Uterus (tissue), 4 donors: ENCODE measurements around the gene FAR2. TPM values are rescaled to one million over a fixed set of nuclear protein-coding genes. Genes with fewer than 3 reads are reported as not detected.
"Not testable (repeated sequence)": the region's sequence is repeated elsewhere in the genome, so short reads cannot be mapped to it uniquely, and the experiment has no call there.

Experiments
- DNase-seq, 2 donors: peaks; one replicate each; pipeline ENCODE4 v3.0.0-alpha.2; 2019 to 2020
- H3K27ac ChIP-seq, 2 donors: fragments of 200-600 bp; sonication (generic); 1 replicate in 1 of 2; 2 replicates in 1 of 2; pipeline ENCODE4 v1.5.1; 2016 to 2018
- H3K27me3 ChIP-seq, 2 donors: fragments of 200-600 bp; sonication (generic); one replicate each; pipeline ENCODE4 v1.5.1; 2018 to 2019; ENCODE audit warnings: control low read depth in 1 of 2
- H3K36me3 ChIP-seq, 2 donors: fragments of 200-600 bp; sonication (generic); one replicate each; pipeline ENCODE4 v1.5.1; 2019; ENCODE audit warnings: control low read depth in 1 of 2
- H3K4me1 ChIP-seq, 2 donors: fragments of 200-600 bp; sonication (generic); one replicate each; pipeline ENCODE4 v1.5.1; 2018 to 2019; ENCODE audit warnings: control low read depth in 1 of 2
- H3K4me3 ChIP-seq, 2 donors: fragments of 200-600 bp; sonication (generic); 1 replicate in 1 of 2; 2 replicates in 1 of 2; pipeline ENCODE4 v1.5.1; 2018 to 2019; ENCODE audit warnings: mild to moderate bottlenecking in 1 of 2
- H3K9me3 ChIP-seq, 2 donors: fragments of 200-600 bp; sonication (generic); one replicate each; pipeline ENCODE4 v1.5.1; 2019; ENCODE audit warnings: control low read depth in 1 of 2
- CTCF ChIP-seq, 4 experiments: fragments of 200-600 bp in 2 of 4; fragments of 450-650 bp in 2 of 4; sonication (generic) in 2 of 4; IDR thresholded peaks; one replicate each; pipeline ENCODE4 v1.5.1; 2016 to 2019; ENCODE audit warnings: antibody characterized with exemption in 4 of 4, mild to moderate bottlenecking in 2 of 4, moderate library complexity in 1 of 4
- POLR2A ChIP-seq, 2 donors: fragments of 450-650 bp; IDR thresholded peaks; one replicate each; pipeline ENCODE4 v1.6.1; 2016; ENCODE audit warnings: antibody characterized with exemption in 2 of 2, mild to moderate bottlenecking in 1 of 2, moderate library complexity in 1 of 2
- intact Hi-C: fragments of 100-400 bp; cut with DNase I; formaldehyde crosslinking; loops from one replicate; pipeline ENCODE4 v1.15.1; 2023; ENCODE audit warnings: low total_unique reads
- total RNA-seq, 4 donors: library from RNA; depleted of rRNA in 3 of 4; stranded (reverse); fragments of >200 nt in 3 of 4; gene quantifications; one replicate each; pipeline versions ENCODE4 v1.1.0 to v1.2.4, GENCODE V29; 2014 to 2023
- donor health status: DM: yes; HTN: yes; CAD: no.

FAR2 gene
- total RNA-seq, 4 donors from 2014 or later: 4.7 to 14.4 (median 9.5) TPM

- no peak for DNase-seq
- intact Hi-C loops: no loop called here
- no peak overlapping the region for H3K4me3 ChIP-seq
- no peak overlapping the region for H3K27ac ChIP-seq
- H3K27me3 ChIP-seq: no peaks in the 10 kb centered on the region
- H3K9me3 ChIP-seq: no peaks in the 10 kb centered on the region
- TF ChIP-seq POLR2A (IDR thresholded peaks at IDR 0.05) (no peak), CTCF (IDR thresholded peaks at IDR 0.05) (no peak)
- H3K4me1 ChIP-seq: no peaks in the 10 kb centered on the region
- no peaks in the 10 kb centered on the region for H3K36me3 ChIP-seq
Observed at GRCh38 chr12:29171421-29172258, 22.6 kb downstream of the FAR2 start.

GRCh38 chr12:29176941-29177340 is 27.9 kb downstream of the FAR2 start:
- H3K27ac ChIP-seq: no peak overlapping the region
- no peaks in the 10 kb centered on the region for H3K36me3 ChIP-seq
- H3K4me3 ChIP-seq: no peak overlapping the region
- intact Hi-C loops: no loop called here
- DNase-seq: no peak
- no peaks in the 10 kb centered on the region for H3K27me3 ChIP-seq
- H3K9me3 ChIP-seq: no peaks in the 10 kb centered on the region
- TF ChIP-seq CTCF (IDR thresholded peaks at IDR 0.05): no peak
- no peak for TF ChIP-seq POLR2A (IDR thresholded peaks at IDR 0.05)
- no peaks in the 10 kb centered on the region for H3K4me1 ChIP-seq

GRCh38 chr12:29182247-29182646 is 33.2 kb downstream of the FAR2 start:
- DNase-seq, H3K27ac ChIP-seq, H3K4me3 ChIP-seq, H3K9me3 ChIP-seq, intact Hi-C loops, H3K4me1 ChIP-seq, H3K36me3 ChIP-seq, H3K27me3 ChIP-seq: not testable (repeated sequence)

- no peaks in the 10 kb centered on the region for H3K27me3 ChIP-seq
- H3K27ac ChIP-seq: no peak overlapping the region
- H3K9me3 ChIP-seq: no peaks in the 10 kb centered on the region
- TF ChIP-seq CTCF (IDR thresholded peaks at IDR 0.05) (no peak), POLR2A (IDR thresholded peaks at IDR 0.05) (no peak)
- no peaks in the 10 kb centered on the region for H3K36me3 ChIP-seq
- H3K4me1 ChIP-seq: no peaks in the 10 kb centered on the region
- H3K4me3 ChIP-seq: no peak overlapping the region
- no peak for DNase-seq
- intact Hi-C loops: no loop called here
Observed at GRCh38 chr12:29187756-29188155, 38.7 kb downstream of the FAR2 start.

- Histone ChIP-seq H3K4me1 (no peaks in the 10 kb centered on the region), H3K4me3 (no peak overlapping the region)
- intact Hi-C loops: no loop called here
Observed at GRCh38 chr12:29191267-29191850, 42.3 kb downstream of the FAR2 start.

More at GRCh38 chr12:29191267-29191850, 42.3 kb downstream of the FAR2 start:
- DNase-seq: no peak
- TF ChIP-seq CTCF (IDR thresholded peaks at IDR 0.05) (no peak), POLR2A (IDR thresholded peaks at IDR 0.05) (no peak)
- H3K36me3 ChIP-seq: no peaks in the 10 kb centered on the region
- no peaks in the 10 kb centered on the region for H3K9me3 ChIP-seq
- no peak overlapping the region for H3K27ac ChIP-seq
- H3K27me3 ChIP-seq: no peaks in the 10 kb centered on the region
